CD4-positive, alpha-beta T cell (primary cell): Measurements from ENCODE around the gene WDSUB1. TPM values are rescaled to one million over a fixed set of nuclear protein-coding genes. Genes with fewer than 3 reads are reported as not detected.

ENCODE experiments used
- ATAC-seq: fragments of 200-7000 bp; cut with Tn5 transposase; one replicate; pipeline ENCODE4 v1.10.0; 2022; ENCODE audit warnings: mild to moderate bottlenecking; ENCODE audit not compliant: poor library complexity
- CTCF ChIA-PET: fragments of 350-600 bp; sonication (Branson Sonifier 250); formaldehyde crosslinking; loops from one replicate; lab custom pipeline; 2021; ENCODE audit warnings: antibody characterized with exemption, inconsistent platforms; lab: Charles Lee
- POLR2A ChIA-PET: fragments of 350-600 bp; sonication (Branson Sonifier 250); formaldehyde crosslinking; loops from one replicate; lab custom pipeline; 2021; ENCODE audit warnings: antibody characterized with exemption, inconsistent platforms; lab: Charles Lee
- DNase-seq, 14 experiments: peaks; one replicate each; pipeline ENCODE4 v3.0.0-alpha.2; 2013 to 2020; ENCODE audit warnings: mixed read lengths in 2 of 14
- H3K27ac ChIP-seq, 2 donors: one replicate each; pipeline versions ENCODE4 v1.5.1 to v1.7.0; 2013; ENCODE audit warnings: low read length in 2 of 2, low read depth in 1 of 2, mild to moderate bottlenecking in 1 of 2
- H3K27me3 ChIP-seq, 2 experiments: 1 replicate in 1 of 2; 2 replicates in 1 of 2; pipeline versions ENCODE4 v1.6.1 to v1.7.0; 2013; ENCODE audit warnings: low read length in 2 of 2, control low read depth in 1 of 2, mild to moderate bottlenecking in 1 of 2, moderate library complexity in 1 of 2; ENCODE audit not compliant: insufficient read depth in 2 of 2, control insufficient read depth in 1 of 2
- H3K36me3 ChIP-seq: one replicate; pipeline ENCODE4 v1.6.1; 2013; ENCODE audit warnings: low read length, control low read depth; ENCODE audit not compliant: insufficient read depth
- H3K4me1 ChIP-seq: one replicate; pipeline ENCODE4 v1.6.1; 2013; ENCODE audit warnings: low read length, control low read depth; ENCODE audit not compliant: insufficient read depth
- H3K4me3 ChIP-seq: one replicate; pipeline ENCODE4 v1.5.1; 2013; ENCODE audit warnings: mild to moderate bottlenecking, low read length, moderate library complexity
- H3K9me3 ChIP-seq, 2 experiments: 1 replicate in 1 of 2; 2 replicates in 1 of 2; pipeline versions ENCODE4 v1.6.1 to v1.7.0; 2013; ENCODE audit warnings: low read length in 2 of 2, mild to moderate bottlenecking in 2 of 2, control low read depth in 1 of 2, moderate library complexity in 1 of 2; ENCODE audit not compliant: control insufficient read depth in 1 of 2, insufficient read depth in 1 of 2
- H3K27ac Mint-ChIP-seq: one replicate; pipeline ENCODE4 v1.8.0; 2020; ENCODE audit warnings: mixed read lengths
- H3K27me3 Mint-ChIP-seq: one replicate; pipeline ENCODE4 v1.8.0; 2021; ENCODE audit warnings: mixed read lengths
- H3K36me3 Mint-ChIP-seq: one replicate; pipeline ENCODE4 v1.8.0; 2021; ENCODE audit warnings: low read depth, mixed read lengths
- H3K4me1 Mint-ChIP-seq: one replicate; pipeline ENCODE4 v1.8.0; 2021; ENCODE audit warnings: low read depth, mixed read lengths
- H3K4me3 Mint-ChIP-seq: one replicate; pipeline ENCODE4 v1.8.0; 2020; ENCODE audit warnings: mild to moderate bottlenecking, mixed read lengths
- H3K9me3 Mint-ChIP-seq: one replicate; pipeline ENCODE4 v1.8.0; 2020; ENCODE audit warnings: mixed read lengths
- CTCF ChIP-seq: fragments of 200-600 bp; IDR thresholded peaks from one replicate; pipeline ENCODE4 v1.8.0; 2022; ENCODE audit warnings: antibody characterized with exemption, mild to moderate bottlenecking
- intact Hi-C, 2 experiments: fragments of 100-400 bp; cut with DNase I in 1 of 2; cut with micrococcal nuclease in 1 of 2; formaldehyde crosslinking; loops; one replicate each; pipeline versions ENCODE4 v1.15.1 to v1.9.0; 2023 to 2025; cut with DNase I, micrococcal nuclease
- total RNA-seq, 174 experiments: library from RNA in 2 of 174; stranded (reverse) in 2 of 174; gene quantifications; one replicate each; pipeline ENCODE4 v1.2.3 and lab custom pipeline; 2021 to 2026

WDSUB1 gene
- total RNA-seq, 2 experiments from 2014 or later: 6.8 to 8.0 TPM

GRCh38 chr2:159217676-159218075 lies 68.8 kb downstream of the WDSUB1 start:
- peaks cover 0 to 15% of the 10 kb centered on the region in 2 experiments for H3K9me3 ChIP-seq
- ChIA-PET POLR2A (no interaction called here), CTCF (no interaction called here)
- Mint-ChIP-seq H3K9me3 (no peaks in the 10 kb centered on the region), H3K4me3 (no peak overlapping the region), H3K4me1 (no peaks in the 10 kb centered on the region), H3K27me3 (no peaks in the 10 kb centered on the region), H3K27ac (no peak overlapping the region), H3K36me3 (no peaks in the 10 kb centered on the region)
- no peaks in the 10 kb centered on the region for H3K4me1 ChIP-seq
- no peaks in the 10 kb centered on the region for H3K36me3 ChIP-seq
- TF ChIP-seq CTCF: no peak
- ATAC-seq: no peak
- no peak overlapping the region for H3K27ac ChIP-seq
- no peak for DNase-seq
- no peaks in the 10 kb centered on the region for H3K27me3 ChIP-seq
- H3K4me3 ChIP-seq: no peak overlapping the region
- intact Hi-C loops: no loop called here

DNA sequence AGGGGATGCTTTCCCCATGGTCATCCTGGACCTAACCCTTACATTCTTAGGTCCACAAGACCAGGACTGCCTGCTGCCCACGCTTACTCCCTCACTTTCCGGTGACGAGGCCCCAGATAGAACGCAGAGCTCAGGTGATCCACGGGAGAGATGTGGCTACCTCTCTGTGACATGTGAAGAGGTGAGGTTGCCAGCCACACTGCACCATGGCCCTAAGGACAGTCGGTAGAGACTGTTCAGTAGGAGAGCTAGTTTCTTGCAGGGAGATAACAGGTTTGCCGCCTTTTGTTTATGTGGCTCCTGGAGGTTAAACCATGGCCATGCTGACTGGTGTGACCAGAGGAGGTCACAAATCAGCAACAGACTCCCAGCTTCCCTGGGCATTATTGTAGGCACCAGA lies 71.4 kb downstream of the WDSUB1 start:
- H3K36me3 Mint-ChIP-seq: no peaks in the 10 kb centered on the region
- no peak overlapping the region for H3K4me3 Mint-ChIP-seq
- H3K27me3 Mint-ChIP-seq: no peaks in the 10 kb centered on the region
- Histone ChIP-seq H3K36me3 (no peaks in the 10 kb centered on the region), H3K27me3 (no peaks in the 10 kb centered on the region), H3K9me3 (peaks cover 0 to 15% of the 10 kb centered on the region in 2 experiments), H3K4me1 (peaks cover 6% of the 10 kb centered on the region), H3K4me3 (no peak overlapping the region), H3K27ac (no peak overlapping the region)
- DNase-seq: no peak
- no peak overlapping the region for H3K27ac Mint-ChIP-seq
- TF ChIP-seq CTCF: no peak
- peaks cover 17% of the 10 kb centered on the region for H3K4me1 Mint-ChIP-seq
- ChIA-PET POLR2A (no interaction called here), CTCF (no interaction called here)
- no peaks in the 10 kb centered on the region for H3K9me3 Mint-ChIP-seq
- no peak for ATAC-seq
- intact Hi-C loops: no loop called here

DNA sequence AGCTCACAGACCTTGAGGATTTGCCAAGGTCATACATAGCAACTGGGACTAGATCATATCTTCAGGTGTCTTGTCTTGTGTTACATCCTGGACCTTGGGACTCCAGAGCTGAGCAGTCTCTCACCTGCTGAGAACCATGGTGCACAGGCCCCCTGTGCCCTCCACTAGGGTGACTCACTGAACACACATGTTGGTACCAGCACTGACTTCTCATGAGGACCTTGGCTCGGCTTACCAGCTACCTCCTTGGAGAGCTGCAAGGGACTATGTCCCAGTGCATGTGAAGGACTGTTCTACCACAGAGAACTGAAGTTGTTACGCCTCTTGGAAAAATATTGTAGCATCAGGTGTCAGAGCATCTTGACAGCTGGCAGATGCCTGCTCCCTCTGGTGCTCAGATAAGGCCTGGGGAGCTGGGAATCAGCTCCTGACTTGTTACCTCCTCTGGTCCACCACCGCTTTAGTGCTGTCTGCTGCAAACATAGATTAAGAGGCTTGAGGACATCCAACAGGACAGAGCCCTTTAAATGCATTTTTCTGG lies 72.1 kb downstream of the WDSUB1 start:
- Mint-ChIP-seq H3K4me1 (peaks cover 24% of the 10 kb centered on the region), H3K27ac (no peak overlapping the region), H3K4me3 (no peak overlapping the region), H3K9me3 (no peaks in the 10 kb centered on the region), H3K27me3 (no peaks in the 10 kb centered on the region), H3K36me3 (no peaks in the 10 kb centered on the region)
- TF ChIP-seq CTCF: no peak
- no peak for ATAC-seq
- Histone ChIP-seq H3K4me1 (peaks cover 13% of the 10 kb centered on the region), H3K27me3 (no peaks in the 10 kb centered on the region), H3K9me3 (peaks cover 0 to 15% of the 10 kb centered on the region in 2 experiments), H3K4me3 (no peak overlapping the region), H3K27ac (no peak overlapping the region), H3K36me3 (no peaks in the 10 kb centered on the region)
- intact Hi-C loops: no loop called here
- ChIA-PET POLR2A (no interaction called here), CTCF (no interaction called here)
- no peak for DNase-seq
